Activated CD8-positive, alpha-beta T cell treated with anti-CD3 and anti-CD28 coated beads for 36 hours (primary cell): ENCODE data around the gene C10orf90. TPM values are rescaled to one million over a fixed set of nuclear protein-coding genes. Genes with fewer than 3 reads are reported as not detected.

ENCODE experiments used
- ATAC-seq: fragments of 200-7000 bp; cut with Tn5 transposase; one replicate; pipeline ENCODE4 v1.10.0; 2021; ENCODE audit warnings: mild to moderate bottlenecking, moderate library complexity
- CTCF ChIA-PET: fragments of 350-600 bp; sonication (Branson Sonifier 250); formaldehyde crosslinking; loops from one replicate; lab custom pipeline; 2021; ENCODE audit warnings: antibody characterized with exemption; lab: Charles Lee
- POLR2A ChIA-PET: fragments of 350-600 bp; sonication (Branson Sonifier 250); formaldehyde crosslinking; loops from one replicate; lab custom pipeline; 2021; ENCODE audit warnings: antibody characterized with exemption; lab: Charles Lee
- DNase-seq: peaks from one replicate; pipeline ENCODE4 v3.0.0-alpha.2; 2020
- H3K27ac Mint-ChIP-seq: one replicate; pipeline ENCODE4 v1.8.0; 2021; ENCODE audit warnings: mild to moderate bottlenecking, mixed read lengths
- H3K27me3 Mint-ChIP-seq: one replicate; pipeline ENCODE4 v1.8.0; 2021; ENCODE audit warnings: mixed read lengths
- H3K36me3 Mint-ChIP-seq: one replicate; pipeline ENCODE4 v1.8.0; 2021; ENCODE audit warnings: low read depth, mixed read lengths
- H3K4me1 Mint-ChIP-seq: one replicate; pipeline ENCODE4 v1.8.0; 2021; ENCODE audit warnings: low read depth, mixed read lengths
- H3K4me3 Mint-ChIP-seq: one replicate; pipeline ENCODE4 v1.8.0; 2021; ENCODE audit warnings: mild to moderate bottlenecking, moderate library complexity, mixed read lengths
- H3K9me3 Mint-ChIP-seq: one replicate; pipeline ENCODE4 v1.8.0; 2021; ENCODE audit warnings: mixed read lengths
- CTCF ChIP-seq: fragments of 200-600 bp; IDR thresholded peaks from one replicate; pipeline ENCODE4 v1.8.0; 2022; ENCODE audit warnings: antibody characterized with exemption, mild to moderate bottlenecking
- intact Hi-C: fragments of 100-400 bp; cut with micrococcal nuclease; formaldehyde crosslinking; loops from one replicate; pipeline ENCODE4 v1.10.0; 2022
- total RNA-seq, 2 experiments: library from RNA; stranded (reverse); gene quantifications; one replicate each; pipeline ENCODE4 v1.2.3, GENCODE V29; 2021

Gene C10orf90
- total RNA-seq, 2 experiments from 2014 or later, result not detected

- H3K27ac Mint-ChIP-seq, result no peak overlapping the region
- intact Hi-C loops, result no loop called here
- H3K36me3 Mint-ChIP-seq, result no peaks in the 10 kb centered on the region
- peaks cover 2% of the 10 kb centered on the region for H3K9me3 Mint-ChIP-seq
- DNase-seq (no peak), ATAC-seq (no peak)
- no peaks in the 10 kb centered on the region for H3K27me3 Mint-ChIP-seq
- ChIA-PET CTCF (no interaction called here), POLR2A (no interaction called here)
- TF ChIP-seq CTCF, result no peak
- no peak overlapping the region for H3K4me3 Mint-ChIP-seq
- no peaks in the 10 kb centered on the region for H3K4me1 Mint-ChIP-seq
Measured at GRCh38 chr10:126651467-126651866, 19.0 kb downstream of the C10orf90 start.

GRCh38 chr10:126650161-126650560 lies 20.3 kb downstream of the C10orf90 start:
- no peak overlapping the region for H3K27ac Mint-ChIP-seq
- POLR2A ChIA-PET, result no interaction called here
- no peak for TF ChIP-seq CTCF
- peaks cover 2% of the 10 kb centered on the region for H3K9me3 Mint-ChIP-seq
- DNase-seq (no peak), ATAC-seq (no peak)
- CTCF ChIA-PET, result no interaction called here
- H3K36me3 Mint-ChIP-seq, result no peaks in the 10 kb centered on the region
- no peaks in the 10 kb centered on the region for H3K27me3 Mint-ChIP-seq
- no peaks in the 10 kb centered on the region for H3K4me1 Mint-ChIP-seq
- H3K4me3 Mint-ChIP-seq, result no peak overlapping the region
- intact Hi-C loops, result no loop called here

- H3K9me3 Mint-ChIP-seq, result peaks cover 4% of the 10 kb centered on the region
- no peak overlapping the region for H3K27ac Mint-ChIP-seq
- intact Hi-C loops, result no loop called here
- no peak overlapping the region for H3K4me3 Mint-ChIP-seq
- no peaks in the 10 kb centered on the region for H3K4me1 Mint-ChIP-seq
- CTCF ChIA-PET, result no interaction called here
- DNase-seq (no peak), ATAC-seq (no peak)
- H3K36me3 Mint-ChIP-seq, result no peaks in the 10 kb centered on the region
- POLR2A ChIA-PET, result no interaction called here
- no peak for TF ChIP-seq CTCF
- H3K27me3 Mint-ChIP-seq, result no peaks in the 10 kb centered on the region
Measured at GRCh38 chr10:126647116-126647515, 23.4 kb downstream of the C10orf90 start.

GRCh38 chr10:126646110-126646509 lies 24.4 kb downstream of the C10orf90 start:
- Mint-ChIP-seq H3K36me3 (no peaks in the 10 kb centered on the region), H3K4me1 (no peaks in the 10 kb centered on the region), H3K4me3 (no peak overlapping the region), H3K9me3 (peaks cover 4% of the 10 kb centered on the region), H3K27ac (no peak overlapping the region), H3K27me3 (no peaks in the 10 kb centered on the region)
- ChIA-PET POLR2A (no interaction called here), CTCF (no interaction called here)
- ATAC-seq, result no peak
- TF ChIP-seq CTCF, result no peak
- intact Hi-C loops, result no loop called here
- no peak for DNase-seq

GRCh38 chr10:126640401-126640800 lies 30.1 kb downstream of the C10orf90 start:
- intact Hi-C loops, result no loop called here
- no peak for TF ChIP-seq CTCF
- H3K36me3 Mint-ChIP-seq, result no peaks in the 10 kb centered on the region
- H3K4me3 Mint-ChIP-seq, result no peak overlapping the region
- no peak for DNase-seq
- H3K27ac Mint-ChIP-seq, result no peak overlapping the region
- CTCF ChIA-PET, result no interaction called here
- H3K4me1 Mint-ChIP-seq, result no peaks in the 10 kb centered on the region
- POLR2A ChIA-PET, result no interaction called here
- peaks cover 4% of the 10 kb centered on the region for H3K9me3 Mint-ChIP-seq
- no peaks in the 10 kb centered on the region for H3K27me3 Mint-ChIP-seq
- ATAC-seq, result no peak
